A549 (cell line): Measurements from ENCODE around the gene RNF26.

Experiments used
- CBX2 ChIP-seq: fragments of 200-600 bp; sonication (generic); IDR thresholded peaks from 2 replicates; pipeline ENCODE4 v1.6.1; 2016; ENCODE audit warnings: low read depth, mild to moderate bottlenecking, borderline replicate concordance
- CHD4 ChIP-seq: fragments of 200-600 bp; sonication (generic); IDR thresholded peaks from 2 replicates; pipeline ENCODE4 v1.6.1; 2016; ENCODE audit warnings: antibody characterized with exemption, mild to moderate bottlenecking, borderline replicate concordance
- FOSL2 ChIP-seq, 2 experiments: fragments of 450-650 bp in 1 of 2; fragments of >200 bp in 1 of 2; sonication (Bioruptor Twin) in 1 of 2; formaldehyde crosslinking; IDR thresholded peaks; 2 replicates each; pipeline versions ENCODE4 v1.5.0 to v1.6.1; 2016 to 2020; ENCODE audit warnings: mild to moderate bottlenecking in 1 of 2, moderate library complexity in 1 of 2
- HDAC2 ChIP-seq: fragments of 200-600 bp; sonication (generic); IDR thresholded peaks from 2 replicates; pipeline ENCODE4 v1.6.1; 2016
- KDM1A ChIP-seq: fragments of 200-600 bp; sonication (generic); IDR thresholded peaks from 2 replicates; pipeline ENCODE4 v1.6.1; 2016; ENCODE audit warnings: low read depth, mild to moderate bottlenecking
- POLR2A ChIP-seq: IDR thresholded peaks from 2 replicates; pipeline ENCODE4 v1.6.1; 2012; ENCODE audit warnings: mild to moderate bottlenecking, low read length
- RAD21 ChIP-seq, 2 experiments: fragments of >200 bp in 1 of 2; sonication (Bioruptor Twin) in 1 of 2; formaldehyde crosslinking in 1 of 2; IDR thresholded peaks in 1 of 2; conservative IDR thresholded peaks in 1 of 2; 2 replicates in 1 of 2; 3 replicates in 1 of 2; pipeline ENCODE4 v1.6.1; 2012 to 2018; ENCODE audit warnings: inconsistent platforms in 1 of 2
- SMC3 ChIP-seq: fragments of >200 bp; sonication (Bioruptor Twin); formaldehyde crosslinking; IDR thresholded peaks from 3 replicates; pipeline ENCODE4 v1.6.1; 2018; ENCODE audit warnings: inconsistent platforms
- TF ChIP-seq, protein P1 (sequence below): fragments of 450-650 bp; IDR thresholded peaks from 2 replicates; pipeline ENCODE4 v1.6.1; 2014; ENCODE audit warnings: antibody characterized with exemption
- TF ChIP-seq, protein P2 (sequence below): fragments of >200 bp; sonication (Bioruptor Twin); formaldehyde crosslinking; IDR thresholded peaks from 3 replicates; pipeline ENCODE4 v1.5.1; 2016
- TF ChIP-seq, protein P3 (sequence below): IDR thresholded peaks from 2 replicates; pipeline ENCODE4 v1.6.1; 2012; ENCODE audit warnings: low read depth, borderline replicate concordance
- TF ChIP-seq, protein P4 (sequence below): fragments of 200-600 bp; sonication (generic); IDR thresholded peaks from 2 replicates; pipeline ENCODE4 v1.6.1; 2016; ENCODE audit warnings: antibody characterized with exemption, mild to moderate bottlenecking, moderate library complexity

DNA sequence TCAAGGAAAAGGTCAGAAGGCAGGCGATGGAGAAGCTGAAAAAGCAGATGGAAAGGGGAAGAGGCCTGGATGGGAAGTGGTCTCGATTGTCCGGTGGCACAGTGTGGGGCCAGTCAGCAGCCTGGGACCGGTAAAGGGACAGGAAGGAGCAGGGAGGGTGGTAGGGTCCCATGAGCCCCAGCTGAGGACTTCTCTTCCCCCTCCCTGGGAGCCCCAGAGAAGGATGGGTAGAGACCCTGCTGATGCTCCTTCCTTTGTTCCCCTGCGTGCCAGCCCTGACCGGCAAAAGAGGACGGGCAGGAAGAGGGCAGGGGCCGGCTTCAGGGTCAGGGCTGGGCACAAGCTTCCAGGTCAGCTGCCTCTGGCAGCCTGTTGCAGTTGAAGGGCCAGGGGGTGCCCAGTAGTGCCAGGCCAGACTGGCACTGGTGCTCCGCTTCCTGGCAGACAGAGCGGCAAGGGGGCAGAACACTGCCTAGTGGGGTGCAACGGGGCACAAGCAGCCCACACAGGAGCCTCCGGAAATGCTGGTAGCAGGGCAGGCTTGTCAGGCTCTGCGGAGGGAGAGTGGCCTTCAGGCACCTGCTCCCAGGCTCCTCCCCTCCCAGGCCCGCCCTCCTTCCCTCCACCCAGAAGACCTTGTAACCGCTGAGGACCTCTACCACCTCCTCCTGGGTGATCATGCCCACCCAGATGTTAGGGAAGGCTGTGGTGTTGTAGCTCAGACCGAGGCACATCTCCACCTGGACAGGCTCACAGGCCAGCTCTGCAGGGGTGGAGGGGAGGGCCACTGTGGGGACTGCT, 7.1 kb downstream of the RNF26 start:
- TF ChIP-seq, protein P1, sequence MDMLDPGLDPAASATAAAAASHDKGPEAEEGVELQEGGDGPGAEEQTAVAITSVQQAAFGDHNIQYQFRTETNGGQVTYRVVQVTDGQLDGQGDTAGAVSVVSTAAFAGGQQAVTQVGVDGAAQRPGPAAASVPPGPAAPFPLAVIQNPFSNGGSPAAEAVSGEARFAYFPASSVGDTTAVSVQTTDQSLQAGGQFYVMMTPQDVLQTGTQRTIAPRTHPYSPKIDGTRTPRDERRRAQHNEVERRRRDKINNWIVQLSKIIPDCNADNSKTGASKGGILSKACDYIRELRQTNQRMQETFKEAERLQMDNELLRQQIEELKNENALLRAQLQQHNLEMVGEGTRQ = no peak
- TF ChIP-seq RAD21 (conservative IDR thresholded peaks at IDR 0.05 in 1 of 2, IDR thresholded peaks at IDR 0.05 in 1 of 2) (no peak), CBX2 (no peak), SMC3 (no peak), KDM1A (no peak), FOSL2 (IDR thresholded peaks at IDR 0.05) (no peak), FOSL2 (CRISPR knock-in tag; IDR thresholded peaks at IDR 0.05) (no peak), CHD4 (no peak), HDAC2 (no peak), POLR2A (no peak)
- TF ChIP-seq, protein P2, sequence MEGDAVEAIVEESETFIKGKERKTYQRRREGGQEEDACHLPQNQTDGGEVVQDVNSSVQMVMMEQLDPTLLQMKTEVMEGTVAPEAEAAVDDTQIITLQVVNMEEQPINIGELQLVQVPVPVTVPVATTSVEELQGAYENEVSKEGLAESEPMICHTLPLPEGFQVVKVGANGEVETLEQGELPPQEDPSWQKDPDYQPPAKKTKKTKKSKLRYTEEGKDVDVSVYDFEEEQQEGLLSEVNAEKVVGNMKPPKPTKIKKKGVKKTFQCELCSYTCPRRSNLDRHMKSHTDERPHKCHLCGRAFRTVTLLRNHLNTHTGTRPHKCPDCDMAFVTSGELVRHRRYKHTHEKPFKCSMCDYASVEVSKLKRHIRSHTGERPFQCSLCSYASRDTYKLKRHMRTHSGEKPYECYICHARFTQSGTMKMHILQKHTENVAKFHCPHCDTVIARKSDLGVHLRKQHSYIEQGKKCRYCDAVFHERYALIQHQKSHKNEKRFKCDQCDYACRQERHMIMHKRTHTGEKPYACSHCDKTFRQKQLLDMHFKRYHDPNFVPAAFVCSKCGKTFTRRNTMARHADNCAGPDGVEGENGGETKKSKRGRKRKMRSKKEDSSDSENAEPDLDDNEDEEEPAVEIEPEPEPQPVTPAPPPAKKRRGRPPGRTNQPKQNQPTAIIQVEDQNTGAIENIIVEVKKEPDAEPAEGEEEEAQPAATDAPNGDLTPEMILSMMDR = no peak
- TF ChIP-seq, protein P3, sequence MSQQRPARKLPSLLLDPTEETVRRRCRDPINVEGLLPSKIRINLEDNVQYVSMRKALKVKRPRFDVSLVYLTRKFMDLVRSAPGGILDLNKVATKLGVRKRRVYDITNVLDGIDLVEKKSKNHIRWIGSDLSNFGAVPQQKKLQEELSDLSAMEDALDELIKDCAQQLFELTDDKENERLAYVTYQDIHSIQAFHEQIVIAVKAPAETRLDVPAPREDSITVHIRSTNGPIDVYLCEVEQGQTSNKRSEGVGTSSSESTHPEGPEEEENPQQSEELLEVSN = no peak
- TF ChIP-seq, protein P4, sequence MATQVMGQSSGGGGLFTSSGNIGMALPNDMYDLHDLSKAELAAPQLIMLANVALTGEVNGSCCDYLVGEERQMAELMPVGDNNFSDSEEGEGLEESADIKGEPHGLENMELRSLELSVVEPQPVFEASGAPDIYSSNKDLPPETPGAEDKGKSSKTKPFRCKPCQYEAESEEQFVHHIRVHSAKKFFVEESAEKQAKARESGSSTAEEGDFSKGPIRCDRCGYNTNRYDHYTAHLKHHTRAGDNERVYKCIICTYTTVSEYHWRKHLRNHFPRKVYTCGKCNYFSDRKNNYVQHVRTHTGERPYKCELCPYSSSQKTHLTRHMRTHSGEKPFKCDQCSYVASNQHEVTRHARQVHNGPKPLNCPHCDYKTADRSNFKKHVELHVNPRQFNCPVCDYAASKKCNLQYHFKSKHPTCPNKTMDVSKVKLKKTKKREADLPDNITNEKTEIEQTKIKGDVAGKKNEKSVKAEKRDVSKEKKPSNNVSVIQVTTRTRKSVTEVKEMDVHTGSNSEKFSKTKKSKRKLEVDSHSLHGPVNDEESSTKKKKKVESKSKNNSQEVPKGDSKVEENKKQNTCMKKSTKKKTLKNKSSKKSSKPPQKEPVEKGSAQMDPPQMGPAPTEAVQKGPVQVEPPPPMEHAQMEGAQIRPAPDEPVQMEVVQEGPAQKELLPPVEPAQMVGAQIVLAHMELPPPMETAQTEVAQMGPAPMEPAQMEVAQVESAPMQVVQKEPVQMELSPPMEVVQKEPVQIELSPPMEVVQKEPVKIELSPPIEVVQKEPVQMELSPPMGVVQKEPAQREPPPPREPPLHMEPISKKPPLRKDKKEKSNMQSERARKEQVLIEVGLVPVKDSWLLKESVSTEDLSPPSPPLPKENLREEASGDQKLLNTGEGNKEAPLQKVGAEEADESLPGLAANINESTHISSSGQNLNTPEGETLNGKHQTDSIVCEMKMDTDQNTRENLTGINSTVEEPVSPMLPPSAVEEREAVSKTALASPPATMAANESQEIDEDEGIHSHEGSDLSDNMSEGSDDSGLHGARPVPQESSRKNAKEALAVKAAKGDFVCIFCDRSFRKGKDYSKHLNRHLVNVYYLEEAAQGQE = no peak
